ENCODE data around the gene KIF7. TPM values are rescaled to one million over a fixed set of nuclear protein-coding genes. Genes with fewer than 3 reads are reported as not detected.

Gene KIF7
- total and polyA plus RNA-seq, 2 of the 4 experiments (the other 2 are of a cell fraction), result 5.0 to 9.0 TPM

- Histone ChIP-seq H3K4me3 (ENCODE audit: insufficient read depth, low read depth, low read length) (no peak overlapping the region), H4K5ac (ENCODE audit: low read depth, low read length) (no peak overlapping the region), H3K4me1 (ENCODE audit: control insufficient read depth, insufficient read depth, low read length) (peaks cover 5% of the 10 kb centered on the region), H4K20me1 (ENCODE audit: insufficient read depth, low read length) (peaks cover 16% of the 10 kb centered on the region), H3K9me1 (ENCODE audit: insufficient read depth, low read length) (peaks cover 10% of the 10 kb centered on the region), H3K56ac (ENCODE audit: extremely low read depth, insufficient read depth, low read length) (no peak overlapping the region), H4K8ac (ENCODE audit: low read depth in 2 of 2, low read length in 2 of 2) (no peak overlapping the region), H2AK5ac (ENCODE audit: low read depth, low read length) (no peak overlapping the region), H3K9me3 (ENCODE audit: control insufficient read depth, insufficient read depth, low read length) (no peaks in the 10 kb centered on the region), H2BK20ac (ENCODE audit: low read depth, low read length) (no peak overlapping the region), H4K91ac (ENCODE audit: insufficient read depth, low read depth, low read length) (no peak overlapping the region), H2AFZ (replicated peaks; ENCODE audit: low read length, poor library complexity) (no peak overlapping the region), H3K23ac (ENCODE audit: low read depth, low read length) (no peak overlapping the region), H2AK9ac (replicated peaks; ENCODE audit: low read depth, low read length, poor library complexity) (no peak overlapping the region), H3K4me2 (ENCODE audit: low read depth, low read length) (no peak overlapping the region), H3K27ac (ENCODE audit: insufficient read depth, low read length) (no peak overlapping the region), H3K4ac (ENCODE audit: low read depth, low read length) (no peak overlapping the region), H3K27me3 (ENCODE audit: control insufficient read depth, insufficient read depth, low read length) (no peaks in the 10 kb centered on the region), H2BK15ac (ENCODE audit: low read depth, low read length) (no peak overlapping the region), H3K18ac (ENCODE audit: low read depth, low read length) (no peak overlapping the region), H3K36me3 (ENCODE audit: control insufficient read depth, insufficient read depth, low read length) (peaks cover 15% of the 10 kb centered on the region), H3K9ac (ENCODE audit: low read depth, low read length) (no peak overlapping the region), H2BK120ac (ENCODE audit: low read depth, low read length) (no peak overlapping the region), H2BK5ac (ENCODE audit: low read depth, low read length, poor library complexity, severe bottlenecking) (no peak overlapping the region), H3K79me1 (ENCODE audit: low read depth in 1 of 2, low read length in 2 of 2) (peaks cover 16 to 42% of the 10 kb centered on the region in 2 experiments), H3K14ac (replicated peaks; ENCODE audit: low read depth, low read length) (no peak overlapping the region)
- in situ Hi-C loops (cut with MboI; ENCODE audit: low sequenced_read_pairs), result no loop called here
- no peak for TF ChIP-seq SMC3 (IDR thresholded peaks at IDR 0.05; ENCODE audit: low read depth, low read length)
- intact Hi-C loops (cut with micrococcal nuclease), result no loop called here
- dilution Hi-C loops (cut with HindIII; ENCODE audit: low sequenced_read_pairs, unreplicated experiment), result no loop called here
- BruUV-seq (replicated peaks), result no TSS peak
- ChIA-PET POLR2A (ENCODE audit: unreplicated experiment) (no interaction called here), CTCF (no interaction called here)
- no peak for DNase-seq
- ATAC-seq (ENCODE audit: low read depth), result no peak
- 40% methylated on average over 1 of the region's 7 CpGs; no CpG with 5 or more reads in 1 of the 2 experiments for WGBS, 2 experiments (ENCODE audit: extremely low coverage in 2 of 2, insufficient read length in 1 of 2)
These were observed 3.1 kb downstream of the KIF7 start for GRCh38 chr15:89652131-89652530.
